Pancreas (tissue), 10 donors: ENCODE results near the gene TAF8. TPM values are rescaled to one million over a fixed set of nuclear protein-coding genes. Genes with fewer than 3 reads are reported as not detected.

Experiments
- ATAC-seq, 4 donors: fragments of 200-7000 bp; cut with Tn5 transposase; one replicate each; pipeline versions ENCODE4 v1.8.0 to v1.9.1; 2020; ENCODE audit warnings: mild to moderate bottlenecking in 4 of 4, moderate library complexity in 4 of 4
- DNase-seq, 6 donors: peaks; one replicate each; pipeline ENCODE4 v3.0.0-alpha.2; 2020
- FAIRE-seq: peaks from 2 replicates; lab custom pipeline; 2012; peaks lifted over from hg19 to GRCh38; lab: Jason Lieb, UNC
- H3K27ac ChIP-seq, 4 donors: fragments of 200-600 bp; sonication (generic); 1 replicate in 3 of 4; 2 replicates in 1 of 4; pipeline versions ENCODE4 v1.5.0 to v1.8.0; 2020
- H3K27me3 ChIP-seq, 4 donors: fragments of 200-600 bp; one replicate each; pipeline ENCODE4 v1.8.0; 2021
- H3K36me3 ChIP-seq, 3 donors: fragments of 200-600 bp; sonication (generic) in 1 of 3; one replicate each; pipeline versions ENCODE4 v1.5.0 to v1.8.0; 2020 to 2021
- H3K4me1 ChIP-seq, 3 donors: fragments of 200-600 bp; one replicate each; pipeline ENCODE4 v1.8.0; 2021
- H3K4me3 ChIP-seq, 4 donors: fragments of 200-600 bp; sonication (generic) in 2 of 4; one replicate each; pipeline versions ENCODE4 v1.5.0 to v1.8.0; 2020 to 2021
- H3K9me3 ChIP-seq, 4 donors: fragments of 200-600 bp; one replicate each; pipeline ENCODE4 v1.8.0; 2021
- CTCF ChIP-seq, 4 donors: fragments of 200-600 bp; sonication (generic) in 3 of 4; IDR thresholded peaks; one replicate each; pipeline versions ENCODE4 v1.5.0 to v1.8.0; 2021; ENCODE audit warnings: antibody characterized with exemption in 4 of 4
- WGBS, 2 donors: extraction: QIAGEN DNeasy Blood & Tissue Kit; methylation state at CpG; one replicate each; pipeline ENCODE4 v1.1.7; 2013; 5-methylcytosine and 5-hydroxymethylcytosine counted together
- intact Hi-C, 3 donors: fragments of 100-400 bp; cut with DNase I; formaldehyde crosslinking; loops; one replicate each; pipeline versions ENCODE4 v1.11.1 to v1.14.2; 2022
- polyA plus RNA-seq, 2 donors: library from polyadenylated mRNA; stranded (reverse); fragments of 200-250 nt; gene quantifications; one replicate each; pipeline ENCODE4 v1.2.3, GENCODE V29; 2013
- total RNA-seq, 6 donors: library from RNA; stranded (reverse); fragmentation: NEBNext Ultra II Directional in 4 of 6; extraction: Animal tissue kit (Norgen Biotek cat#: 25700) in 4 of 6; gene quantifications; one replicate each; pipeline versions ENCODE4 v1.2.1 to v1.2.4, GENCODE V29; 2021 to 2023
- donor health status: healthy with polysubstance abuse.
- donor health status: DM: no; HTN: no; CAD: no; lungs with moderate emphysema.
- donor health status: DM: no; HTN: no; CAD: no.
- donor health status: control.
- donor health status: control.
- donor health status: Bipolar disorder and iron deficiency.
- donor health status: DM: yes; HTN: yes; CAD: no.
- donor health status: DM: no; HTN: no; CAD: no.
- donor health status: DM: no; HTN: no; CAD: no.
- donor health status: DM: yes; HTN: yes; CAD: no.

The TAF8 gene
- total and polyA plus RNA-seq, 8 donors = 4.8 to 16.8 (median 8.4) TPM

DNA sequence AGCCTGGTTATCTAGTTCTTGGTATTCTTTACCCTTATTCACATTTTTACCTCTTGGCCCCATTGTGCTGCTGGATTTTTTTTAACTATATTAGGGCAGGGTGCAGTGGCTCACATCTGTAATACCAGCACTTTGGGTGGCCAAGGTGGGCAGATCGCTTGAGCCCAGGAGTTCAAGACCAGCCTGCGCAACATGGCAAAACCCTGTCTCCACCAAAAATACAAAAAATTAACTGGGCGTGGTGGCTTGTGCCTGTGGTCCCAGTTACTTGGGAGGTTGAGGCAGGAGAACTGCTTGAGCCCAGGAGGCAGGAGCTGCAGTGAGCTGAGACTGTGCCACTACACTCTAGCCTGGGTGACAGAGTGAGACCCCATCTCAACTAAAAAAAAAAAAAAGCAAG lies 12.2 kb upstream of the TAF8 start:
- Histone ChIP-seq H3K27me3 (no peaks in the 10 kb centered on the region), H3K4me1 (no peaks in the 10 kb centered on the region), H3K4me3 (no peak overlapping the region), H3K36me3 (no peaks in the 10 kb centered on the region), H3K27ac (no peak overlapping the region), H3K9me3 (no peaks in the 10 kb centered on the region)
- no peak for TF ChIP-seq CTCF (IDR thresholded peaks at IDR 0.05)
- no peak for ATAC-seq
- DNase-seq = no peak
- intact Hi-C loops = no loop called here
- no peak for FAIRE-seq
- 91 to 94% methylated on average over 3 of the region's 3 CpGs for WGBS, 2 donors

GRCh38 chr6:42038811-42039408 lies 11.4 kb upstream of the TAF8 start:
- H3K27ac ChIP-seq = no peak overlapping the region
- no peaks in the 10 kb centered on the region for H3K9me3 ChIP-seq
- no peaks in the 10 kb centered on the region for H3K36me3 ChIP-seq
- WGBS, 2 donors = 69 to 71% methylated on average over 2 of the region's 2 CpGs
- intact Hi-C loops = no loop called here
- H3K4me3 ChIP-seq = no peak overlapping the region
- no peak for DNase-seq
- H3K4me1 ChIP-seq = peaks cover 0 to 1% (median under 1%) of the 10 kb centered on the region in 3 donors
- ATAC-seq = no peak
- no peak for TF ChIP-seq CTCF (IDR thresholded peaks at IDR 0.05)
- no peak for FAIRE-seq
- H3K27me3 ChIP-seq = no peaks in the 10 kb centered on the region

- FAIRE-seq (no peak), DNase-seq (no peak), ATAC-seq (no peak)
- peaks cover 12 to 20% (median 16%) of the 10 kb centered on the region in 3 donors for H3K4me1 ChIP-seq
- no peaks in the 10 kb centered on the region for H3K27me3 ChIP-seq
- H3K4me3 ChIP-seq = no peak overlapping the region
- intact Hi-C loops = loop anchor here in 2 of 3 donors (10.0 kb wide), 3 partner anchors 106 to 256 kb away; partner anchors contain the start of genes PRICKLE4 (in 2 of the 2) and TOMM6 (in 2 of the 2)
- 82 to 85% methylated on average over 3 of the region's 3 CpGs for WGBS, 2 donors
- no peak overlapping the region for H3K27ac ChIP-seq
- H3K36me3 ChIP-seq = no peaks in the 10 kb centered on the region
- TF ChIP-seq CTCF (IDR thresholded peaks at IDR 0.05) = no peak
- no peaks in the 10 kb centered on the region for H3K9me3 ChIP-seq
Measured at GRCh38 chr6:42040856-42041480, 9.4 kb upstream of the TAF8 start.

DNA sequence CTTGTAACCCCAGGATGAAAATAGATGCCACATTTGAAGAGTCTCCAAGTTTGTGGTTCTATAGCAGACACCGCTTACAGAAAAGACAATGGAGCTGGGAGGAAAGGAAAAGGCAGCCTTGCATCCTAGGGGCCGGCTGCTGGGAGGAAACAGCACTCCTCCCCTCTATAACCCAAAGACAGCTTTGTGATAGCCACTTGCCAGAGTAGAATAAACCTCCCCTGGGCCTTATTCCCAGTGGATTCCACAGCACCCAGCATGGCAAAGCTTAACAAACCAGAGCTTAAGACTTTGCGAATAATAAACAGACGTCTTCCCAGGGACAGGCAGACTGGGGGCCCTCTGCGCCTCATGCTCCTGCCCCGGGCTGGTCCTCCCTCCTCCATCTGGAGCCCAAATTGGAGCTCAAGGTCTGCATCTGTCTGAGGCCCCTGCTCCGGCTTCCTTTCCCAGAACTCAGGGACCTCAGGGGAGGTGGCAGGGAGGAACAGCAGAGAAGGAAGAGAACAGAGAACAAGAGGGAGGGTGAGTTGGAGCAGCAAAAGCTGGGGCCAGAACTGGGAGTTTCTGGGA lies 8.8 kb upstream of the TAF8 start:
- no peak for TF ChIP-seq CTCF (IDR thresholded peaks at IDR 0.05)
- no peak for ATAC-seq
- no peak for DNase-seq
- Histone ChIP-seq H3K4me3 (no peak overlapping the region), H3K9me3 (no peaks in the 10 kb centered on the region), H3K36me3 (no peaks in the 10 kb centered on the region), H3K27me3 (no peaks in the 10 kb centered on the region), H3K27ac (no peak overlapping the region), H3K4me1 (peaks cover 12 to 26% (median 22%) of the 10 kb centered on the region in 3 donors)
- FAIRE-seq = no peak
- intact Hi-C loops = loop anchor here in 2 of 3 donors (10.0 kb wide), 3 partner anchors 107 to 257 kb away; partner anchors contain the start of genes PRICKLE4 (in 2 of the 2) and TOMM6 (in 2 of the 2)
- 78 to 86% methylated on average over 7 of the region's 7 CpGs for WGBS, 2 donors
